Measurements from ENCODE around the gene ARHGEF28.

- no peak for TF ChIP-seq CTCF (IDR thresholded peaks at IDR 0.05; ENCODE audit: borderline replicate concordance, extremely low read depth, low read length, poor library complexity, severe bottlenecking)
- TF ChIP-seq EZH2 (IDR thresholded peaks at IDR 0.05; ENCODE audit: borderline replicate concordance, low read depth, low read length, severe bottlenecking) = no peak
Observed at GRCh38 chr5:73746608-73747007, 120.6 kb downstream of the ARHGEF28 start.

All from DND-41 (cell line).